Esophagus squamous epithelium (tissue), 4 donors: ENCODE measurements around the gene DYNC1LI1.

Experiments used
- POLR2A ChIP-seq, 4 donors: fragments of 450-650 bp; IDR thresholded peaks; one replicate each; pipeline ENCODE4 v1.6.1; 2017; ENCODE audit warnings: antibody characterized with exemption in 4 of 4, mild to moderate bottlenecking in 4 of 4, moderate library complexity in 3 of 4
- TF ChIP-seq, protein P1 (sequence below), 6 experiments: fragments of 450-650 bp in 4 of 6; fragments of 200-600 bp in 2 of 6; sonication (generic) in 2 of 6; IDR thresholded peaks; one replicate each; pipeline ENCODE4 v1.5.1; 2016 to 2019; ENCODE audit warnings: antibody characterized with exemption in 6 of 6, mild to moderate bottlenecking in 4 of 6, moderate library complexity in 4 of 6

DNA sequence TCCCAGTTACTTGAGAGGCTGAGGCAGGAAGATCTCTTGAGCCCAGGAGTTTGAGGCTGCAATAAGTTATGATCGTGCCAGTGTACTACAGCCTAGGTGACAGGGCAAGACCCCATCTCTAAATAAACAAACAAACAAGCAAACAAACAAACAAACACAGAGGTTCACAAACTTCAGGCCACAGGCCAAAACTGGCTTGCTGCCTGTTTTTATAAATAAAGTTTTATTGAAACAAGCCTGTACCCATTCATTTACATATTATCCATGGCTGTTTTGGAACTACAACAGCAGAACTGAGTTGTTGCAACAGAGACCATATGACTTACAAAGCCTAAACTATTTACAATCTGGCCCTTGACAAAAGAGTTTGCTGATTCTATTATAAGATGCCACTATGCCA is 6.5 kb downstream of the DYNC1LI1 start:
- TF ChIP-seq POLR2A (IDR thresholded peaks at IDR 0.05) = no peak
- TF ChIP-seq, protein P1, sequence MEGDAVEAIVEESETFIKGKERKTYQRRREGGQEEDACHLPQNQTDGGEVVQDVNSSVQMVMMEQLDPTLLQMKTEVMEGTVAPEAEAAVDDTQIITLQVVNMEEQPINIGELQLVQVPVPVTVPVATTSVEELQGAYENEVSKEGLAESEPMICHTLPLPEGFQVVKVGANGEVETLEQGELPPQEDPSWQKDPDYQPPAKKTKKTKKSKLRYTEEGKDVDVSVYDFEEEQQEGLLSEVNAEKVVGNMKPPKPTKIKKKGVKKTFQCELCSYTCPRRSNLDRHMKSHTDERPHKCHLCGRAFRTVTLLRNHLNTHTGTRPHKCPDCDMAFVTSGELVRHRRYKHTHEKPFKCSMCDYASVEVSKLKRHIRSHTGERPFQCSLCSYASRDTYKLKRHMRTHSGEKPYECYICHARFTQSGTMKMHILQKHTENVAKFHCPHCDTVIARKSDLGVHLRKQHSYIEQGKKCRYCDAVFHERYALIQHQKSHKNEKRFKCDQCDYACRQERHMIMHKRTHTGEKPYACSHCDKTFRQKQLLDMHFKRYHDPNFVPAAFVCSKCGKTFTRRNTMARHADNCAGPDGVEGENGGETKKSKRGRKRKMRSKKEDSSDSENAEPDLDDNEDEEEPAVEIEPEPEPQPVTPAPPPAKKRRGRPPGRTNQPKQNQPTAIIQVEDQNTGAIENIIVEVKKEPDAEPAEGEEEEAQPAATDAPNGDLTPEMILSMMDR (IDR thresholded peaks at IDR 0.05) = no peak
